SU-DHL-6 (cell line): Measurements from ENCODE around the gene ATP8A2.

Experiments
- EZH2phosphoT487 ChIP-seq: fragments of 200-600 bp; sonication (generic), shearing (Covaris generic); conservative IDR thresholded peaks from 2 replicates; pipeline ENCODE4 v1.6.1; 2018; ENCODE audit warnings: mild to moderate bottlenecking, antibody characterized with exemption, low read length, moderate library complexity, mixed read lengths
- TF ChIP-seq, protein P1 (sequence below): fragments of 200-600 bp; sonication (generic); IDR thresholded peaks from one replicate; pipeline ENCODE4 v1.5.1; 2017; ENCODE audit warnings: antibody characterized with exemption, mild to moderate bottlenecking, low read length, moderate library complexity; ENCODE audit not compliant: insufficient read depth, poor library complexity, severe bottlenecking

DNA sequence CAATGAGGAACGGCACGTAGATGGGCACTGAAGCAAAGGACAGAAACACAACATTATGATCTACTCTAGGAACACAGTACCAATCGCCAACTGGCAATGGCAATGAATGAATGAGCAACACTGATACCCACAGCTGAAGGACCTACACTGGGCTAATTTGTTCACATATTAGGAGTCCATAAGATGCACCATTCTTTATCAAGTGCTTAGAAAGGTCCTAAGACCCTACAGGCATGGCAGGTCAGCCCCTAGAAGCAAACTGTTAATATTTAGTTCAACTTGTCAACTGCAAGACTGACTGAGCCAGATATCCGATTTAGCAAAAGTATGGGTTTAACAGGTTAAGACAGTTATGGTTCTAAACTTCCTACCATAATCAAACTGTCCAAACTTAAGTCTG lies 675.3 kb downstream of the ATP8A2 start:
- TF ChIP-seq, protein P1, sequence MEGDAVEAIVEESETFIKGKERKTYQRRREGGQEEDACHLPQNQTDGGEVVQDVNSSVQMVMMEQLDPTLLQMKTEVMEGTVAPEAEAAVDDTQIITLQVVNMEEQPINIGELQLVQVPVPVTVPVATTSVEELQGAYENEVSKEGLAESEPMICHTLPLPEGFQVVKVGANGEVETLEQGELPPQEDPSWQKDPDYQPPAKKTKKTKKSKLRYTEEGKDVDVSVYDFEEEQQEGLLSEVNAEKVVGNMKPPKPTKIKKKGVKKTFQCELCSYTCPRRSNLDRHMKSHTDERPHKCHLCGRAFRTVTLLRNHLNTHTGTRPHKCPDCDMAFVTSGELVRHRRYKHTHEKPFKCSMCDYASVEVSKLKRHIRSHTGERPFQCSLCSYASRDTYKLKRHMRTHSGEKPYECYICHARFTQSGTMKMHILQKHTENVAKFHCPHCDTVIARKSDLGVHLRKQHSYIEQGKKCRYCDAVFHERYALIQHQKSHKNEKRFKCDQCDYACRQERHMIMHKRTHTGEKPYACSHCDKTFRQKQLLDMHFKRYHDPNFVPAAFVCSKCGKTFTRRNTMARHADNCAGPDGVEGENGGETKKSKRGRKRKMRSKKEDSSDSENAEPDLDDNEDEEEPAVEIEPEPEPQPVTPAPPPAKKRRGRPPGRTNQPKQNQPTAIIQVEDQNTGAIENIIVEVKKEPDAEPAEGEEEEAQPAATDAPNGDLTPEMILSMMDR, result no peak
- no peak for TF ChIP-seq EZH2phosphoT487
